GM12873 (cell line): ENCODE data around the gene ARAF.

Experiments
- CTCF ChIP-seq: IDR thresholded peaks from 2 replicates; pipeline ENCODE4 v1.5.1; 2012; ENCODE audit warnings: low read depth, mild to moderate bottlenecking, moderate library complexity, low read length, control low read depth; ENCODE audit not compliant: insufficient read depth; ENCODE audit errors: missing control alignments

ARAF gene

DNA sequence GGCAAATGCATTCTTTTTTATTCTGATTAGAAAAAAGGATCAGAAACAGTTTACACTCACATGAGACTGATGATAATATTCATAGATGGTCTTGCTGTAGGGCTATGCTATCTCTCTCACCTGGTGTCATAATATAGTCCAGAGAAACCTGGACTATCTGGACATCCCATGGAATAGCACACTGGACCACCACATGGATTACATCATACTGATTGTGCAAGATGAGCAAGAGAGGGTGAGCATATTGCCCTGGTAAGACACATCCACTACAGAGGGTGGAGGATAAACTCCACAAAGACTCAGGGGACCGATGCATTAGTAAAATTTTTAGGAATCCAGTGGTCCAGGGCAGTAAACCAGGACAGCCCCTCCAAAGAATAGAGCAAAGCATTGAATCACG lies 50.5 kb downstream of the ARAF start:
- no peak for TF ChIP-seq CTCF

DNA sequence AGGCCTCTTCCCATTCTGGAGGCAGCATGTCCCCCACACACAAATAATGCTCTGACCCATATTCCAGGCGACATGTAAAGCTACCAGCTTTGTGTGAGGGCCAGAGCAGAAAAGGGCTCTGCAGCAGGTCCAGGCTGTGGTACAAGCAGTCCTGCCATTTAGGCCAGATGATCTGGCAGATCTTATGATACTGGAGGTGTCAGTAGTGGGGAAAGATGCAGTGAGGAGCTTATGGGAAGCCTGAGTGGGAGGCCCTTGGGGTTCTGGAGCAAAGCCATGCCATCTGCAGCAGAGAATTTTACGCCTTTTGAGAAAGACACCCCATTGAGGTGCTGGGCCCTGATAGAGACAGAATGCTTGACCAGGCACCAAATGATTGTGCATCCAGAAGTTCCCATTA lies 50.9 kb downstream of the ARAF start:
- no peak for TF ChIP-seq CTCF

- TF ChIP-seq CTCF, result no peak
These were observed 51.4 kb downstream of the ARAF start for GRCh38 chrX:47612418-47612817.

GRCh38 chrX:47613082-47613481 lies 52.1 kb downstream of the ARAF start:
- no peak for TF ChIP-seq CTCF

GRCh38 chrX:47614618-47615017 lies 53.6 kb downstream of the ARAF start:
- no peak for TF ChIP-seq CTCF

DNA sequence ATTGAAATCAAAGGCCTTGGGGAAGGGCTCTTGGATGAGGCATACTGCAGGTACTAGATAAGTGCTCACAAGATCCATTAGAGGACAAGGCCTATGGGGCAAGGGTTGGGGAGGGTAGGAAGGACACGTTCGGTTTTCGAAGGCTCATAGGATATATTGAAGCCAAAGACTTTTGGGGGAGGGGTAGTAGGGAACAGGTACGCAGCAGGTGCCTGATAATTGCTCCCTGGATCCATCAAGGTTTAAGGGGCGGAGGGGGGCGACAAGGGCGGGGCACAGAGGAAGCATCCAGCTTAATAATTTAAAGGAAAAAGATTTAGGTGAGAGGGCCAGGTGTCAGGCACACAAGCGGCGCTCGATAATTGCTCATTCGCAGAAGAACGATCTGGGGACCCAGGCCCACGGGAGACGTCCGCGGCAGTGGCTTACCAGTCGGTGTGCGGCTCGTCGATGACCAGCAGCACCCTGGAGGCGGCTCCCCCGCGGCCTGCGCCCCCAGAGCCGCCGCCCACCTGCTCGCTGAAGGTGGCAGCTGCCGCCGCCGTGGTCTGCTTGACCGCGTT lies 58.0 kb downstream of the ARAF start:
- TF ChIP-seq CTCF, result no peak

DNA sequence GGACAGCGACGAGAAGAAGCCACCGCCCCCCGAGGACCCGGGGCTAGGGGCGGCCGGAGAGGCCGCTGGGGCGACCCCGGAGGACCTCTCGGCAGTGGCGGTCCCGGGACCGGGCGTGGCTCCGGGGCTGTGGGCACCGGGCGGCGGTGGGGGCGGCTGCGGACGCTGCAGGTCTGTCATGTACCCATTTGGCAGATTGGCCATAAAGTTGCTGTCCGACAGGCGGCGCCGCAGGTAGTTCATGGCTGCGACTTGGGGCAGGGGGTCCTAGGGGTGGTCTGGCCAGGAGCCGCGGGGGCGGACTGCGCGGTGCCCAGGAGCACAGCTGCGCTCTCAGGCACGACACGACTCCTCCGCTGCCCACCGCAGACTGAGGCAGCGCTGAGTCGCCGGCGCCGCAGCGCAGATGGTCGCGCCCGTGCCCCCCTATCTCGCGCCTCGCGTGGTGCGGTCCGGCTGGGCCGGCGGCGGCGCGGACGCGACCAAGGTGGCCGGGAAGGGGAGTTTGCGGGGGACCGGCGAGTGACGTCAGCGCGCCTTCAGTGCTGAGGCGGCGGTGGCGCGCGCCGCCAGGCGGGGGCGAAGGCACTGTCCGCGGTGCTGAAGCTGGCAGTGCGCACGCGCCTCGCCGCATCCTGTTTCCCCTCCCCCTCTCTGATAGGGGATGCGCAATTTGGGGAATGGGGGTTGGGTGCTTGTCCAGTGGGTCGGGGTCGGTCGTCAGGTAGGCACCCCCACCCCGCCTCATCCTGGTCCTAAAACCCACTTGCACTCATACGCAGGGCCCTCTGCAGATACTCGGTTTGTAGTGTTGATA lies 58.7 kb downstream of the ARAF start, which contains the start of gene SYN1:
Gene SYN1, minus strand, starts transcription at position 372 of the 817 bp plus-strand sequence. Its CDS starts 129 bp downstream, at position 243.
- TF ChIP-seq CTCF, result peak; percentile 32
